Activated CD8-positive, alpha-beta memory T cell treated with anti-CD3 and anti-CD28 coated beads for 36 hours (primary cell): ENCODE measurements around the gene RELN. TPM values are rescaled to one million over a fixed set of nuclear protein-coding genes. Genes with fewer than 3 reads are reported as not detected.
"Not testable (repeated sequence)": the region's sequence is repeated elsewhere in the genome, so short reads cannot be mapped to it uniquely, and the experiment has no call there.

Experiments
- CTCF ChIA-PET: fragments of 350-600 bp; sonication (Branson Sonifier 250); formaldehyde crosslinking; loops from one replicate; lab custom pipeline; 2021; ENCODE audit warnings: antibody characterized with exemption; lab: Charles Lee
- POLR2A ChIA-PET: fragments of 350-600 bp; sonication (Branson Sonifier 250); formaldehyde crosslinking; loops from one replicate; lab custom pipeline; 2021; ENCODE audit warnings: antibody characterized with exemption; lab: Charles Lee
- total RNA-seq, 2 experiments: library from RNA; stranded (reverse); gene quantifications; one replicate each; pipeline ENCODE4 v1.2.3, GENCODE V29; 2021

RELN gene
- total RNA-seq, 2 experiments from 2014 or later = not detected

DNA sequence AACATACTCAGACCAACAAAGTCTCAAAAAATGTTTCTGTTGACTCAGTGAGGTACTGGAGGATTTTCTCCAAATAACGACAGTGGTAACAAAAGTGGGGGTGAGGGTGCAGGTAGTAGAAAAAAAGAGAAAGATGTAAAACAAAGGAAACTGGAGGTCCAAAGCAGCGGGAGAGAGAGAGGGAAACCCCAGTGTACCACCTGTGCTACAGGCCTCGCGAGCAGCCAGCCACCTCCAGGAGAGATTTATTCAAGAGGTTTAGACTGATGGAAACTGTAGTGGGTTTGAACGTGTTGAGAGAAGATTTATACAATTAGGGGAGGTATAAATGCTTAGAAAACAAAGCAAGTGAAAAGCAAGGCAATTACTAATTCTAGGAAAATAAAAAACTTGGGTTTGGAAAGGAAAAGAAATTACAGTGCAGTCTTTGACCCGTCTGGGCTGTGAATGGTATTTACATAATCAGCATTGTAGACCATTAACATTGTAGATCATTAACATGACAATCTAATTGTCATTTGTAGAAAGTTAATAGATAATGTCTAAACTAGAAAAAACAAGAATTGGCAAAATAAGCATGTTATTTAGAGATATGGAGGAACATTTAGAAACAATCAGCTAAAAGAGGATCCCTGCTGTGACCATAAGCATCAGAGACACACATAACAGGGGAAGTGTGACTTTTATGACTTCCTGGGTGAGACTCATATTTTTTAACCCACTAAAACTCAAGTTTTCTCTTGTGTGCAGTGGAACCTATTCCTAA is 180.0 kb downstream of the RELN start:
- CTCF ChIA-PET = no interaction called here
- POLR2A ChIA-PET = no interaction called here

DNA sequence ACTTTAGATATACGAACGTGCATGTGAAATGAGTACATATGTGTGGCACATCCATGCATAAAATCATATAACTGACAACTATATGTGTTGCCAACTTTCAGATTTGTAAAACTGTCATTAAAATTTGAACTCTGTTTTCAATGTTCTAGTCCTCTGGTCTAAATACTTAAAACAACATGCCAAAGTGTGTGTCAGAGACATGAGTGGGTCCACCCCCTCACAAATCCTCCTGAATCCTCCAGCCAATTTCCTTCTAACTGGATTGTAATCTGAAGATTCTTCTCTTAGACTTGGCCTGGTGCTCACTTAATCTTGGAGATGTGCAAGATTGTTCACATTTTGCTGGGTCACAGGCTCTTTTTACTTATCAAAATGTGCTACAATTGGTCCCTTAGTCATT is 184.1 kb downstream of the RELN start:
- ChIA-PET POLR2A (no interaction called here), CTCF (no interaction called here)

DNA sequence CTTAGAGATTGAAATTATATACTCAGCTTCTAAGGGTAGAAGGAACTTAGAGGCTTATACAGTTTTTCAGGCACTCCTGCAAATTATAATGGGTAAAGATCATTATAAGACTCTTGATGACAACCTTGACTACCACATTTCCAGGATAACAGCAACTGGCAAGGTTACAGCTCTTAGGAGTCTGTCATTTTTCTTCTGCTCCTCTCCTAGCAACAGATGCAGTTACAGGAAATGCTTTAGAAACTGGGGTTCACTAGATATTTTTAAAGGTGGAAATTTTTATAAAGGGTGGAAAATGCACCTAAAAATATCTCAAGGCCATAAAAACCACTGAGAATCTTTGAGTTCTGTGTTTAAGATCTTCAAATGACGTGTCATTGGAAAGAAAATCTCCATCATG is 185.8 kb downstream of the RELN start:
- POLR2A ChIA-PET = no interaction called here
- CTCF ChIA-PET = no interaction called here

DNA sequence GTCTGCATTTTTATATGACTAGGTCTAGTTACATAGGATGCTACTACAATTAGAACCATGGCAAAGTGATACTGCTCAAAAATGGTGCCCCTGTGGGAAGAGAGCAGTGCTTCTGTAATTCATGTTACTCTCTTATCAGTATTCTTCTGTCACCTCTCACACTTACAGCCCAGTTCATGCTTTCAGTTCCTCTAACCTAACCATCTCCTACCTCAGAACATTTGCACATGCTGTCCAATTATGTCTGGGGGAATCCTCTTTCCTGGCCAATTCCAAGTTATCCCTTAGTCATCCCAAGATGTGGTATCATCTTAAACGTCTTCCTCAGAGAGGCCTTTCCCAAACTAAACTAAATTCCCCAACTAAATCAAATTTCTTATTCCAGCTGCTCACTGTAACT is 190.2 kb downstream of the RELN start:
- CTCF ChIA-PET = no interaction called here

DNA sequence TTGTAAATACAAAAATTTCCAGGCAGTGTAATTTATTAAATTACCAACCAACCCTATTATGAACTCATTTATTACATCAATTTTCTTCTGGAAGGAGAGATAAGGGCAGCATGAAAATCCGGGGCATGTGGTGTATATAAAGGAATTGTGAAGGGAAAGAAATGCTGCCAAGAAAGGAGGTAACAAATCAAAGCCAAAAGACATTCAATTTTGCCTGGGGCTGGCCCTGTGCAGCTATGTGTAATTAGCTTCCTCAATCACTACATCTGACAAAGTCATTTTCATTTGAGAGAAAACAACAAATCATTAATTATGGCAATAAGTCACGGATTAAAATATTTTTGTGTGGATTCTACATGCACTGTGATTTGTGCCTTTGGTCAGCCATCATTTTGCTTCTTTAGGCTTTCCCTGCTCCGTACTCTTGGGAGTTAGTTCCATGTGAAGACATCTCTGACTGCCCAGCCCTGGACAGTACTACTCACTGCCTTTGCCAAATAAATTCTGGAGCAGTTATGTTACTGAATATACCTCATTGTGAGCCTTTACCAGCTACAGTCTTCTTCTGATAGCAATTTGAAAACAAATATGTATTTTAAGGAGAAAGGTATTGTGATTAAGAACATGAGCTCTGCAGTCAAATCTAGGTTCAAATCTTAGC is 191.7 kb downstream of the RELN start:
- POLR2A ChIA-PET = no interaction called here

More for the DNA sequence above, 190.2 kb downstream of the RELN start:
- POLR2A ChIA-PET = no interaction called here

DNA sequence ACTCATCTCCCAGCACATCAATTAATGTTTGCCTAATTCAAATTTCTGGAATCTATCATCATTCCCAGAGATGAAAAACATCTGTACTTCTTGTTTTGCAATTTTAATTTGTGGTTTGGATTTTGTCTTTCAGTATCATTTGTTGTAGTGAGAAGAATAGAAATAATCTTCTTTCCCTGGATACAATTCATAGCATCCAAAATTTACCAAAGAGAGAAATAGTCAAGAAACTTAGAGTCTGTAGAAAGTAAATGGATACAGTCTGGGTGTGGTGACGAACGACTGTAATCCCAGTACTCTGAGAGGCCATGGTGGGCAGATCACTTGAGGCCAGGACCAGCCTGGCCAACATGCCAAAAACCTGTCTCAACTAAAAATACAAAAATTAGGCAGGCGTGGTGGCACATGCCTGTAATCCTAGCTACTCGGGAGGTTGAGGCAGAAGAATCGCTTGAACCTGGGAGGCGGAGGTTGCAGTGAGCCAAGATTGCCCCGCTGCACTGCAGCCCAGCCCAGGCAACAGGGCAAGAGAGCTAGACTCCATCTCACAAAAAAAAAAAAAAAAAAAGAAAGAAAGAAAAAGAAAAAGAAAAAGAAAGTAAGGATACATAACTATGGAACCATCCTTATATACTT is 193.0 kb downstream of the RELN start:
- ChIA-PET POLR2A (no interaction called here), CTCF (no interaction called here)

More for the DNA sequence above, 191.7 kb downstream of the RELN start:
- CTCF ChIA-PET = no interaction called here

DNA sequence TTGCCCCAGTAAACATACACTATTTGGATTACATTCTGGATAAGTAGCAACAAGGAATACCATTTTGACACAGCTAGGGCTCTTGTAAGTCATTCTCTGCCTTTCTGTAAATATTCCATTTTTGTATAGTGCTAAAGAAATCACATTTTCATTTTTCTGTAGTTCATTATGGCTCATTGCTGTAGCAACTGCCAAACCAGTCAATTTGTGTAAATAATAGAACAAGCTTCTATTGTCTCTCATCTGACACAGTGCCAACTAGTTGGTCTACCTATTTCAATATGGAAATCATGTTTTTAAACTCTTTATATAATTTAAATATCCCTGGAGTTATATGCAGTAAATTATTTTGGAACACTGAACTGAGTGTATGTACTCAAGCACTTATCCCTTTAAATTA is 193.7 kb downstream of the RELN start:
- CTCF ChIA-PET = no interaction called here
- POLR2A ChIA-PET = no interaction called here

DNA sequence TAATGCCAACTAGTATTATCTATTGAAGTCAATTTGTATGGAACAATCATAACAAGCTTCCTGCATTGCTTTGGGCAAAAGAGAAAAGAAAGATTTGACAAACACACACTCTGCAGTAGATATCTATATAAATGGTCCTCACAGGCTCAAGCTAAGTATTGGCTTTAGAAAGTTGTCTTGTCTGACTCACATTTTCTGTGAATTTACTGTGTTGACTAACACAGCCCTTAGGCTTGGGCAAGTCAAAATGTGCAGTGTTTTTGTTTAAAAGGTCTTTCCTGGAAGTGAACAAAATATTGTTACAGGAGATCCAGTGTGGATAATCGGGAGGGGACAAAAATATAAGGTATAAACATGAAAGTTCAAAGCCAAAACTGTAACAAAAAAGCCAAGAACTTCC is 194.4 kb downstream of the RELN start:
- POLR2A ChIA-PET = no interaction called here
- CTCF ChIA-PET = no interaction called here

DNA sequence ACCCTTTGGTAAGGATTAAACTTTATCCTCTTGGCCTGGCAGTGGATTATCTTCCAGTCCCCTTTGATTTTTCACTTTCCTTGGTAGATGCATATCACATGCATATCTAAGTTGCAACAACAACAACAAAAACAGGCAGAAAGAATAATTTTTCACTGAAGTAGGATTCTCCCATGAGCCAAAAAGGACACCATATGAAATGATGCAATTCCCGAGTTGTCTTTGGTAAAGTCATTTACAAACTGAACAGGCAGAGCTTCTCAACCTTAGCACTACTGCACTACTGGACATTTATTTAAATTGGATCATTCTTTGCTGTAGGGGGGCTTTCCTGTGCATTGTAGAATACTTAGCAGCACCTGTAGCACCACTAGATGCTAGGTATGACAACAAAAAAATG is 195.0 kb downstream of the RELN start:
- ChIA-PET POLR2A (no interaction called here), CTCF (no interaction called here)

DNA sequence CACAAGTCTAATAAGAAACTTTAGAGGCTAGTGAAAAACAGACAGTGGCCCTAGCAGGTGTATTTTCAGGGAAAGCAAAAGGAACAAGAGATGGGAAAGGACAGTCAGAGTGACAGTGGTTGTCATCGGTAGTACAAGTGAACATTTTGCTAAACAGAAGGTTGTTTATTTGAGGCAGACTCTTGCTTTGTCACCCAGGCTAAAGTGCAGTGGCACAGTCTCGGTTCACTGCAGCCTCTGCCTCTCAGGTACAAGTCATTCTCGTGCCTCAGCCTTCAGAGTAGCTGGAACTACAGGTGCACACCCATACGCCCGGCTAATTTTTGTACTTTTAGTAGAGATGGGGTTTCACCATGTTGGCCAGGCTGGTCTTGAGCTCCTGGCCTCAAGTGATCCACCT is 195.8 kb downstream of the RELN start:
- ChIA-PET CTCF (no interaction called here), POLR2A (no interaction called here)

DNA sequence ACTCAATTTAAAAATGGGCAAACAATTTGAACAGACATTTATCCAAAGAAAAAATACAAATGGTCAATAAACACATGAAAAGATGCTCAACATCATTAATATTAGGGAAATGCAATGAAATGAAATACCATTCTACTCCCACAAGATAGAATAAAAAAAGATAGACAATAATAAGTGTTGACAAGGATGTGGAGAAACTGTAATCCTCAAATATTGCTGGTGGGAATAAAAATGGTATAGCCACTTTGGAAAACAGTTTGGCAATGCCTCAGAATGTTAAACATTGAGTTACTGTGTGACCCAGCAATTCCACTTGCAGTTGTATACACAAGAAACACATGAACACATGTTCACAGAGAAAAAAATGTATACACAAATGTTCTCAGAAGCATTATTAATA is 197.6 kb downstream of the RELN start:
- ChIA-PET POLR2A (no interaction called here), CTCF (no interaction called here)

DNA sequence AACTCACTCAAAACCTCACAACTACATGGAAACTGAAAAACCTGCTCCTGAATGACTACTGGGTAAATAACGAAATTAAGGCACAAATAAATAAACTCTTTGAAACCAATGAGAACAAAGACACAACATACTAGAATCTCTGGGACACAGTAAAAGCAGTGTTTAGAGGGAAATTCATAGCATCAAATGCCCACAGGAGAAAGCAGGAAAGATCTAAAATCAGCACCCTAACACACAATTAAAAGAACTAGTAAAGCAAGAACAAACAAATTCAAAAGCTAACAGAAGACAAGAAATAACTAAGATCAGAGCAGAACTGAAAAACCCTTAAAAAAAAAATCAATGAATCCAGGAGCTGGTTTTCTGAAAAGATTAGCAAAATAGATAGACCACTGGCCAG is 202.4 kb downstream of the RELN start:
- CTCF ChIA-PET, POLR2A ChIA-PET: not testable (repeated sequence)

DNA sequence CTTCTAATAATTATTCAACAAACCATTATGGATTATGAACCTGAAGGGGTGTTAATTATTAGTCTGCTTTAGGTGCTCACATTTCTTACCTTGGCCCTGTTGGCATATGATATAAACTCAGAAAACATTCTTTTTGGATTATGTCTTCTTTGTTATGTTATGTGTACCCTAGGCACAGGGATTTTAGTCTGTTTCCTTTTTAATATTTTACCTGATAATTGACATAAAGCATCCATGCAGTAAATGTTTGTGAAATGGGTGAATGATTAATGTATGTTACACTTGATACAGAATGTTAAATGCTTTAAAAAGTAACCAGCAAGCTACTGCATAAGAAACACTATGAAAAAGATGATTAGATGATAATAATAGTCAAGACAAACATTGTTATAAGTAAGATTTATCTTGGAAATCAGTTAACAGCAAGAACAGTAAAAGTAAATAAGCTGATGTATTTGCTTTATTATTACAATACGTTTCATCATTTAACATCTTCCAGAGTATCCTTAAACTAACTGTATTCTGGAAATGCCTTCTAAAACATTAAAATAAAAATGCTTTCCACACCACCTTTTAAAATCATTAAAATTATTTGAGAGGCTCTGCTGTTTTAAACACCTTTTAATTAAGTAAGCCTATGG is 204.7 kb downstream of the RELN start:
- POLR2A ChIA-PET = no interaction called here
- CTCF ChIA-PET = no interaction called here

DNA sequence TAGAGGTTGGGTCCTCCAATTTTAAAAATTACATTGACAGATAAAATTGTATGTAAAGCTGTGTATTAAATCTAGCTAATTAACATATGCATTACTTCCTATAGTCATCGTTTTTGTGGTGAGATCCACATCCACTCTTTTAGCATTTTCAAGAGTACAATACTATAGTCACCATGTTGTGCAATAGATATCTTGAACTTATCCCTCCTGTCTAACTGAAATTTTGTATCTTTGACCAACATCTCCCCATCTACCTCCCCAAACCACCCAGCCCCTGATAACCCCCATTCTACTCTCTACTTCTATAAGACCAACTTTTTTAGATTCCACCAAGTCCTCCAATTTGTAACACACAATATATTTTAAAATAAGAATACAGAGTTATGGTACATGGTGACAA is 208.0 kb downstream of the RELN start:
- POLR2A ChIA-PET = no interaction called here
- CTCF ChIA-PET = no interaction called here

DNA sequence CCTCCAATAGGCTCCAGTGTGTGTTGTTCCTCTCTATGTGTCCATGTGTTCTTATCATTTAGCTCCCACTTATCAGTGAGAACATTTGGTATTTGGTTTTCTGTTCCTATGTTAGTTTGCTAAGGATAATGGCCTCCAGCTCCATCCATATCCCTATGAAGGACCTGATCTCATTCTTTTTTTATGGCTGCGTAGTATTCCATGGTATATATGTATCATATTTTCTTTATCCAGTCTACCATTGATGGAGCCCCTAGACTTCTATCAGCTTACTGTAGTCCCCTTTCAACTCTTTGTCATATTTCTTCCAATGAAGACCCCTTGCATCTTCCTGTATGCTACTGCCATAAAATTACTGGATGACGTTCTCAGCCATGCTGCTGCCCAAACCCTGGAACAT is 208.9 kb downstream of the RELN start:
- CTCF ChIA-PET = not testable (repeated sequence)

DNA sequence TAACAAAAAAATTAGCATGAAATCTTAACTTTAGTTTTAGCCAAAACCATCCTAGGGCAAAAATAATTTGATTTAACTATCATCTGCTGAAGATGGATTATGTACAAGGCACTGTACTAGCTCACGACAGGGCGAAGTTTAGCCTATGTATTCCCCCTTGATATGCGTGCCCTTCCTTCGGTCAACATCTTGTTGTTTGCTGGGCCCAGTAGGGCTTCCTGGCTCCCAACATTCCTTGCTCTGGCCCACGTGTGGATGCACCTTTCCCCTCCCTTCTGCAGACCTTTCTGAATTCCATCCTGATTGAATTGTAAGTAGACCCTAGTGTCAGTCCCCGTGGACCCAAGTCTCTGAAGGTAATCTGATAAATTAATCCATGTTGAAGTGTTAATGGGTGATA is 212.0 kb downstream of the RELN start:
- CTCF ChIA-PET = no interaction called here
- POLR2A ChIA-PET = no interaction called here

More for the DNA sequence above, 208.9 kb downstream of the RELN start:
- POLR2A ChIA-PET = not testable (repeated sequence)

DNA sequence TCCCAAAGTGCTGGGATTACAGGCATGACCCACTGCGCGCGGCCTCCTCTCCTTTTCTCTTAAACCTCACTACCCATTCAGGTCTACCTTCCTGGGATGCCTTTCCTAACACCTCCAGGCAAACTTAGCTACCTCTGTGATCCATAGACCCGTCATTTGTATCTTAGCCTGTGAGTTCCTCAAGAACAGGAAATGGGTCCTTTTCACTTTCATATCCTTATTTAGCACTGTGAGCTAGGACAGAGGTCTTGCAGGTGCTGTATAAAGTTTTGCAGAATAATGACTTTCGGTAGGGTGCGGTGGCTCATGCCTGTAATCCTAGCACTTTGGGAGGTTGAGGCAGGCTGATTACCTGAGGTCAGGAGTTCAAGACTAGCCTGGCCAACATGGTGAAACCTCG is 215.7 kb downstream of the RELN start:
- ChIA-PET CTCF (no interaction called here), POLR2A (no interaction called here)

DNA sequence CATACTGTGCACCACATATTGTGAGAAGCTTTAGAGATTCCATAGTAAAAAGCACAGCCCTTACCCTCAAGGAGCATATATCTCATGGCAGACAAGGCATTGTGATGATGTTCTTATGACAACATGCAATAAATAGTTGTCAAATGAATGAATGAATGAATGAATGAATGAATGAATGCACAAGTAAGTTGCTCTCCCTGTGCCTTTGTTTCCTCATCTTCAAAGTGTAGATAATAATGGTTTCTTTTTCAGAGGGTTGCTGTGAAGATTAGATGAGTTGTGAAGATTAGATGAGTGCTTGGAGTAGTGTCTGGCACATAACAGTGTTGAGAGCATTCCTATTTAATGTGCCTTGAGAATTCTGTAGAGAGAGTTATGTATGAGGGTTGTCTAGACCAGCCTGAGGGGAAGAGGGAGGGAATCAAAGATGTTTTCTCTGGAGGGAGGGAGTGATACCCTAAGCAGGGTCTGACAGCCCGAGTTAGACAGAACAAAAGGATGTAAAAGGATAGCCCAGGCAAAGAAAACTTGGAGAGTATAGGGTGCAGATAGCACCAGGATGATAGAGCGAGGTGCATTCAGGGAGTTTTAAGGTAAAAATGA is 217.2 kb downstream of the RELN start:
- CTCF ChIA-PET = no interaction called here
- POLR2A ChIA-PET = no interaction called here

DNA sequence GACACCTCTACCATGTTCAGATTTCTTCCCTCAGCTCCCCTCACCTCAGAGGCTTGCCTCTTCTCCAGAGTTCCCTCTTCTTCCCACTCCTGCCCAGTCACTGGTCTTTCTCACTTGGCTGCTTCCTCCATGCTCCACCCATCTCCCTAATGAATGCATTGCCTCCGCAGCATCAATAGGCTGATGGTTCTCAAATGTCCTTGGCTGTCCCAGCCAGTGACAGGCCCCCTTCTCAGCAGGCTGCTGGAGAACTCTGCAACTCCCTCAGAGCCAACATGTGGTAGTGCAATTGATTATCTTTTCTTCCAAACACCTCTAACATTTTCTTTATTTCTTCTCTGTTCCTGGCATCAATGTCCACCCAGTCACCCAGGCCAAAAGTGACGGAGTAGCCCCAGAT is 218.2 kb downstream of the RELN start:
- CTCF ChIA-PET = no interaction called here
- POLR2A ChIA-PET = no interaction called here

DNA sequence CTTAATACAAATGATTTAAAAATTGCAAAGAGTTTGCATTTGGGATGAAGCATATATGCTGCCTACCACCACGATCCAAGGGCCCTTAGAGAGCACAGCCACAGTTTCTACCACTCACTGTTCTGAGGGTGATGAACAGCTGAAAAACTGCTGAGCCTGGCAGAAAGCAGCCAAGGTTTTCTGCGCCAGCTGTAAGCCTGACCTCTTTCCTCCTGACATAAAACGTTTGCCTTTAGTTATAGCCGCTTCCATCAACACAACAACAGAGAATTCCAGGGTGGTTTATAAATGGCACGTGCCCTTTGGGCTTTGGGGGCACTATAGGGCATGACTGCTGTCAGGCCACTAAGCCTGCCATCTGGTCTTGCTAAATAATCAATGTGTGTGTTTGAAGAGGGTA is 222.8 kb downstream of the RELN start:
- CTCF ChIA-PET = interaction anchor here (0.6 kb wide), 1 partner anchor 169 kb away, joined by 3 read pairs; no protein-coding TSS in a partner anchor
- POLR2A ChIA-PET = no interaction called here
